Kidney (tissue), 14 donors: ENCODE data around the gene TMEM109. TPM values are rescaled to one million over a fixed set of nuclear protein-coding genes. Genes with fewer than 3 reads are reported as not detected.

ENCODE experiments used
- DNase-seq, 5 donors: peaks; one replicate each; pipeline ENCODE4 v3.0.0-alpha.2; 2013 to 2020
- FAIRE-seq: peaks from 2 replicates; lab custom pipeline; 2012; peaks lifted over from hg19 to GRCh38; lab: Jason Lieb, UNC
- H3K27ac ChIP-seq, 2 donors: one replicate each; pipeline ENCODE4 v1.7.0; 2013; ENCODE audit warnings: low read depth in 2 of 2, low read length in 2 of 2, inconsistent platforms in 1 of 2
- H3K27me3 ChIP-seq: one replicate; pipeline ENCODE4 v1.7.1; 2013; ENCODE audit warnings: low read length, inconsistent platforms; ENCODE audit not compliant: control insufficient read depth, insufficient read depth
- H3K36me3 ChIP-seq, 3 donors: one replicate each; pipeline versions ENCODE4 v1.7.0 to v1.7.1; 2013; ENCODE audit warnings: low read length in 3 of 3, control low read depth in 1 of 3, inconsistent platforms in 1 of 3; ENCODE audit not compliant: insufficient read depth in 3 of 3, control insufficient read depth in 2 of 3
- H3K4me1 ChIP-seq, 3 donors: one replicate each; pipeline versions ENCODE4 v1.7.0 to v1.7.1; 2013; ENCODE audit warnings: low read length in 3 of 3, inconsistent platforms in 1 of 3, low read depth in 1 of 3; ENCODE audit not compliant: control insufficient read depth in 2 of 3, insufficient read depth in 2 of 3
- H3K4me3 ChIP-seq, 3 donors: one replicate each; pipeline versions ENCODE4 v1.7.0 to v1.8.1; 2013; ENCODE audit warnings: low read length in 3 of 3, control low read depth in 1 of 3, inconsistent platforms in 1 of 3
- H3K9ac ChIP-seq, 3 donors: one replicate each; pipeline versions ENCODE4 v1.7.0 to v1.7.1; 2013; ENCODE audit warnings: low read length in 3 of 3, control low read depth in 1 of 3, inconsistent platforms in 1 of 3
- H3K9me3 ChIP-seq, 3 donors: one replicate each; pipeline versions ENCODE4 v1.7.0 to v1.7.1; 2013; ENCODE audit warnings: low read length in 3 of 3, control low read depth in 1 of 3, inconsistent platforms in 1 of 3; ENCODE audit not compliant: control insufficient read depth in 2 of 3, insufficient read depth in 1 of 3
- intact Hi-C: fragments of 100-400 bp; cut with DNase I; formaldehyde crosslinking; loops from one replicate; pipeline ENCODE4 v1.11.1; 2022
- polyA plus RNA-seq: library from polyadenylated mRNA; stranded (reverse); fragments of 350-450 nt; fragmentation: Illumina TruSeq; extraction: RNeasy Lipid Tissue Mini Kit (QIAGEN cat#74804); gene quantifications from one replicate; pipeline ENCODE4 v1.2.3, GENCODE V29; 2014; ENCODE audit warnings: low read depth, low replicate concordance; ENCODE audit not compliant: insufficient read depth
- total RNA-seq: library from RNA; stranded (reverse); fragmentation: NEBNext Ultra II Directional; extraction: Animal tissue kit (Norgen Biotek cat#: 25700); gene quantifications from one replicate; pipeline ENCODE4 v1.2.1, GENCODE V29; 2021
- TF ChIP-seq, protein P1 (sequence below): IDR thresholded peaks from 3 replicates; pipeline ENCODE4 v1.5.1; 2012; ENCODE audit warnings: mild to moderate bottlenecking, moderate library complexity, borderline replicate concordance; ENCODE audit not compliant: insufficient read depth; ENCODE audit errors: extremely low read depth
- donor health status: control.
- donor health status: control.
- donor health status: control.
- donor health status: control.
- donor health status: control.
- donor health status: DM: yes; HTN: yes; CAD: no.
- donor health status: Normal renal cell carcinoma (clear cell type).

TMEM109 gene
- total and polyA plus RNA-seq, 2 donors from 2014 or later, result 130 to 139 TPM

DNA sequence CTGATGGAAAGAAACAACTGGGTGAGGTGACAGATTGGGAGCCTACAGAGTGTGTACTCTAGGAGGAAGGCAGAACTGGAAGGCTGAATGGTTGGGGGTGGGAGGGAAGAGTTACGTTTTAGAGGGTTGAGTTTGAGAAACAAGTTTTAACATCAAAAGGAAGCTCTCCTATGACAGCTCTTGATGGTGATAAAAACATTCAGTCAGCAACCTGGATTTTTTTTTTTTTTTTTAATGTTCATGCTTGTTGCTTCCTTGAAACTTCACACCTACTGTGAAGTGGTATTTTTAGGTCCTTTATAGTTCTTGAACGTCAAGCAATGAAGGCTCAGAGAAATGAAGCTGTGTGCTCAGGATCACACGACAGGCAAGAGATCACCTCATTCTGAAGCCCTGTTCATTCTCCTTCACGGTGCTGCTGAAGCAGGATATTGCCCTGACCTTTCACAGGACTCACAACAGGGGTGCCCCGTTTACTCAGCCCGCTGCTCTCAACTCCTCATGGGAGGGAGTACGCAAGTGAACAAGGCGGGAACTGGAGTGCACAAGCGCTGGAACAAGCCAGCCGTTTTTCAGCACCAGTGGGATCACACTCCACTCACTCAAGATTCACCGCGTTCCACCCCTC is 1.6 kb upstream of the TMEM109 start:
- DNase-seq, result peak in 1 of 5 donors; percentile 28
- Histone ChIP-seq H3K4me1 (peaks cover 3 to 18% (median 6%) of the 10 kb centered on the region in 3 donors), H3K9me3 (no peaks in the 10 kb centered on the region), H3K4me3 (no peak overlapping the region), H3K27ac (no peak overlapping the region), H3K9ac (no peak overlapping the region), H3K27me3 (no peaks in the 10 kb centered on the region), H3K36me3 (no peaks in the 10 kb centered on the region)
- TF ChIP-seq, protein P1, sequence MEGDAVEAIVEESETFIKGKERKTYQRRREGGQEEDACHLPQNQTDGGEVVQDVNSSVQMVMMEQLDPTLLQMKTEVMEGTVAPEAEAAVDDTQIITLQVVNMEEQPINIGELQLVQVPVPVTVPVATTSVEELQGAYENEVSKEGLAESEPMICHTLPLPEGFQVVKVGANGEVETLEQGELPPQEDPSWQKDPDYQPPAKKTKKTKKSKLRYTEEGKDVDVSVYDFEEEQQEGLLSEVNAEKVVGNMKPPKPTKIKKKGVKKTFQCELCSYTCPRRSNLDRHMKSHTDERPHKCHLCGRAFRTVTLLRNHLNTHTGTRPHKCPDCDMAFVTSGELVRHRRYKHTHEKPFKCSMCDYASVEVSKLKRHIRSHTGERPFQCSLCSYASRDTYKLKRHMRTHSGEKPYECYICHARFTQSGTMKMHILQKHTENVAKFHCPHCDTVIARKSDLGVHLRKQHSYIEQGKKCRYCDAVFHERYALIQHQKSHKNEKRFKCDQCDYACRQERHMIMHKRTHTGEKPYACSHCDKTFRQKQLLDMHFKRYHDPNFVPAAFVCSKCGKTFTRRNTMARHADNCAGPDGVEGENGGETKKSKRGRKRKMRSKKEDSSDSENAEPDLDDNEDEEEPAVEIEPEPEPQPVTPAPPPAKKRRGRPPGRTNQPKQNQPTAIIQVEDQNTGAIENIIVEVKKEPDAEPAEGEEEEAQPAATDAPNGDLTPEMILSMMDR, result no peak
- FAIRE-seq, result no peak
- intact Hi-C loops, result no loop called here

GRCh38 chr11:60912851-60913528 is 968 bp upstream of the TMEM109 start:
- peaks cover 3 to 18% (median 6%) of the 10 kb centered on the region in 3 donors for H3K4me1 ChIP-seq
- peak overlapping the region in 2 of 3 donors; percentile 90 to 94 for H3K4me3 ChIP-seq
- FAIRE-seq, result no peak
- TF ChIP-seq, protein P1, result no peak
- H3K36me3 ChIP-seq, result no peaks in the 10 kb centered on the region
- intact Hi-C loops, result no loop called here
- no peaks in the 10 kb centered on the region for H3K27me3 ChIP-seq
- DNase-seq, result peak in 2 of 5 donors; percentile 12 to 44
- peak overlapping the region in 1 of 3 donors; percentile 92 for H3K9ac ChIP-seq
- peak overlapping the region; percentile 95 to 98 for H3K27ac ChIP-seq
- no peaks in the 10 kb centered on the region for H3K9me3 ChIP-seq

DNA sequence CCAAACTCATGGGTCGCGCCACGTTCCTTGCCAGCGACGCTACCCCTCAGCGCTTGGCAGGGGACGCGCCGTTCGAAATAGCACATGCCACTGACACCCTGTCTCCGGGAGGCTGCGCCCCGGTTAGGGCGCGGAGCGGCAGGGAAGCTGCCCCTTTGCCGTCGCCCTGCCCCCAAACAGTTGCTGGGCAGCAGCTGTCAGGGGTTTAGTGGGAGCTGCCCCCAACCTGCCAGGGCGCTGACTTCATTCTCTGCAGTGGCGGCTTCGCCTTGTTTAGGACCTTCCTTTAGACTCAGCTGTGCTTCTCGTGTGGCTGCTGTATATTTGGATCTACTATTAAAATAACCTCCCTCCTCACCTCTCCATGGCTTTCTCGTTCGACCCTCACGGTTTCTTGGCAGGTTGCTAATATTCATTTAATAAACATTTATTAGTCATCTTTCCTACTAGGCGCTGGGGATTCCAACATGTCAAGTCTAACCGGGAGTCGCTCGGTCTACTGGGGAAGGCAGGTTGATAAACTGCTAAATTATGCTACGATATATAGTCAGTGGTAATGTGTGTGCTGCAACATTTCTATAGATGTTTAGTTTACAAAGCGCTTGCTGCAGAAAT is 782 bp downstream of the TMEM109 start:
- peak overlapping the region; percentile 95 to 98 for H3K27ac ChIP-seq
- TF ChIP-seq, protein P1, result no peak
- no peak for FAIRE-seq
- intact Hi-C loops, result no loop called here
- DNase-seq, result peak; percentile 26 to 87 (median 55)
- H3K4me1 ChIP-seq, result peaks cover 3 to 18% (median 6%) of the 10 kb centered on the region in 3 donors
- peak overlapping the region; percentile 90 to 95 (median 94) for H3K4me3 ChIP-seq
- H3K27me3 ChIP-seq, result no peaks in the 10 kb centered on the region
- no peaks in the 10 kb centered on the region for H3K9me3 ChIP-seq
- H3K9ac ChIP-seq, result peak overlapping the region; percentile 91 to 92 (median 92)
- peaks cover 0 to 3% (median 2%) of the 10 kb centered on the region in 3 donors for H3K36me3 ChIP-seq
